Ovary (tissue), 3 donors: ENCODE results near the gene NCAN.

Source experiments
- POLR2A ChIP-seq: fragments of 450-650 bp; IDR thresholded peaks from one replicate; pipeline ENCODE4 v1.6.1; 2017; ENCODE audit warnings: antibody characterized with exemption, mild to moderate bottlenecking, moderate library complexity
- TF ChIP-seq, protein P1 (sequence below), 3 donors: fragments of 450-650 bp in 2 of 3; fragments of 200-600 bp in 1 of 3; IDR thresholded peaks; one replicate each; pipeline versions ENCODE4 v1.5.1 to v1.8.0; 2016 to 2022; ENCODE audit warnings: antibody characterized with exemption in 3 of 3, mild to moderate bottlenecking in 1 of 3
- donor health status: DM: no; HTN: no; CAD: no.

DNA sequence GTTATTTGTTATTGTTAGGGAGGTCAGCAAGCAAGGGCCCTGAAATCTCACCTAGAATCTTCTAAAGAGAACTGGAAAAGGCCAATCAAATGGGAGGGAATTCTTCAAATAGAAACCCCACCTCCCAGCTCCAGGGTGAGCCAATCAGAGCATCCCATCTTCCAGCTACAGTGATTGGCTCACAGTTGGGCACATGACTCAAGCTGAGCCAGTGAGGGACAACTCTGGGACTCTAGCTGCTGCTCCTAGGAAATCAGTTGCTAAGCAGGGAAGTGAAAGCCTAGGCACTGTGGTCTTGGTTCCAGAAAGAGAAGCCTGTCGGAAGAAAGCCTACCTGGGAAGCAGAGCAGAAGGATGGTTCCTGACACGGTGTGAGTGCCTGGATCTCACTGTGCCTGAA lies 48.0 kb downstream of the NCAN start:
- TF ChIP-seq, protein P1, sequence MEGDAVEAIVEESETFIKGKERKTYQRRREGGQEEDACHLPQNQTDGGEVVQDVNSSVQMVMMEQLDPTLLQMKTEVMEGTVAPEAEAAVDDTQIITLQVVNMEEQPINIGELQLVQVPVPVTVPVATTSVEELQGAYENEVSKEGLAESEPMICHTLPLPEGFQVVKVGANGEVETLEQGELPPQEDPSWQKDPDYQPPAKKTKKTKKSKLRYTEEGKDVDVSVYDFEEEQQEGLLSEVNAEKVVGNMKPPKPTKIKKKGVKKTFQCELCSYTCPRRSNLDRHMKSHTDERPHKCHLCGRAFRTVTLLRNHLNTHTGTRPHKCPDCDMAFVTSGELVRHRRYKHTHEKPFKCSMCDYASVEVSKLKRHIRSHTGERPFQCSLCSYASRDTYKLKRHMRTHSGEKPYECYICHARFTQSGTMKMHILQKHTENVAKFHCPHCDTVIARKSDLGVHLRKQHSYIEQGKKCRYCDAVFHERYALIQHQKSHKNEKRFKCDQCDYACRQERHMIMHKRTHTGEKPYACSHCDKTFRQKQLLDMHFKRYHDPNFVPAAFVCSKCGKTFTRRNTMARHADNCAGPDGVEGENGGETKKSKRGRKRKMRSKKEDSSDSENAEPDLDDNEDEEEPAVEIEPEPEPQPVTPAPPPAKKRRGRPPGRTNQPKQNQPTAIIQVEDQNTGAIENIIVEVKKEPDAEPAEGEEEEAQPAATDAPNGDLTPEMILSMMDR (IDR thresholded peaks at IDR 0.05) = no peak
- no peak for TF ChIP-seq POLR2A
